ENCODE results near the gene TMEM250. TPM values are rescaled to one million over a fixed set of nuclear protein-coding genes. Genes with fewer than 3 reads are reported as not detected.

Gene TMEM250
- total RNA-seq, 1 experiment from 2014 or later: 34.0 TPM

GRCh38 chr9:136148766-136149165 lies 30.1 kb upstream of the TMEM250 start:
- Histone ChIP-seq H3K4me1 (ENCODE audit: control insufficient read depth, insufficient read depth, low read length) (no peaks in the 10 kb centered on the region), H3K4me3 (ENCODE audit: low read depth in 2 of 2, low read length in 2 of 2) (no peak overlapping the region), H3K36me3 (ENCODE audit: control insufficient read depth, insufficient read depth, low read length) (no peaks in the 10 kb centered on the region), H3K9me3 (ENCODE audit: control insufficient read depth, insufficient read depth, low read depth, low read length) (no peaks in the 10 kb centered on the region), H3K27me3 (ENCODE audit: control insufficient read depth, insufficient read depth, low read length) (no peaks in the 10 kb centered on the region), H3K27ac (ENCODE audit: low read length) (no peak overlapping the region)
- no TSS peak for BruUV-seq (replicated peaks)
- in situ Hi-C loops (cut with HindIII; ENCODE audit: low pct_unique_long_range_greater_than_20kb, low sequenced_read_pairs): no loop called here
- TF ChIP-seq TCF7L2 (IDR thresholded peaks at IDR 0.05; ENCODE audit: low read depth, low read length) (no peak), POLR2AphosphoS5 (IDR thresholded peaks at IDR 0.05; ENCODE audit: low read depth, low read length) (no peak), CTCF (IDR thresholded peaks at IDR 0.05) (no peak), REST (IDR thresholded peaks at IDR 0.05; ENCODE audit: insufficient read depth in 1 of 2, low read depth in 2 of 2, low read length in 1 of 2) (no peak), SIN3A (IDR thresholded peaks at IDR 0.05; ENCODE audit: borderline replicate concordance, insufficient read depth, low read depth, low read length) (no peak)
- ATAC-seq: no peak
- intact Hi-C loops (cut with micrococcal nuclease; ENCODE audit: unreplicated experiment): no loop called here
- DNase-seq (ENCODE audit: low read depth, low spot score): no peak
- CTCF ChIA-PET: no interaction called here
- POLR2A ChIA-PET: no interaction called here

GRCh38 chr9:136147890-136148714 lies 29.4 kb upstream of the TMEM250 start:
- ATAC-seq (no peak), DNase-seq (ENCODE audit: low read depth, low spot score) (no peak)
- BruUV-seq (replicated peaks): no TSS peak
- ChIA-PET POLR2A (no interaction called here), CTCF (no interaction called here)
- Histone ChIP-seq H3K4me1 (ENCODE audit: control insufficient read depth, insufficient read depth, low read length) (no peaks in the 10 kb centered on the region), H3K36me3 (ENCODE audit: control insufficient read depth, insufficient read depth, low read length) (no peaks in the 10 kb centered on the region), H3K27ac (ENCODE audit: low read length) (no peak overlapping the region), H3K4me3 (ENCODE audit: low read depth in 2 of 2, low read length in 2 of 2) (no peak overlapping the region), H3K9me3 (ENCODE audit: control insufficient read depth, insufficient read depth, low read depth, low read length) (no peaks in the 10 kb centered on the region), H3K27me3 (ENCODE audit: control insufficient read depth, insufficient read depth, low read length) (no peaks in the 10 kb centered on the region)
- intact Hi-C loops (cut with micrococcal nuclease; ENCODE audit: unreplicated experiment): no loop called here
- TF ChIP-seq POLR2AphosphoS5 (IDR thresholded peaks at IDR 0.05; ENCODE audit: low read depth, low read length) (no peak), CTCF (IDR thresholded peaks at IDR 0.05) (no peak), REST (IDR thresholded peaks at IDR 0.05; ENCODE audit: insufficient read depth in 1 of 2, low read depth in 2 of 2, low read length in 1 of 2) (no peak), SIN3A (IDR thresholded peaks at IDR 0.05; ENCODE audit: borderline replicate concordance, insufficient read depth, low read depth, low read length) (no peak), TCF7L2 (IDR thresholded peaks at IDR 0.05; ENCODE audit: low read depth, low read length) (no peak)
- in situ Hi-C loops (cut with HindIII; ENCODE audit: low pct_unique_long_range_greater_than_20kb, low sequenced_read_pairs): no loop called here

Measured in Panc1 (cell line).